ENCODE data around the gene PM20D1. TPM values are rescaled to one million over a fixed set of nuclear protein-coding genes. Genes with fewer than 3 reads are reported as not detected.
A peak's percentile ranks its signal among the peaks of the same experiment; 100 is the strongest.

The PM20D1 gene
- total RNA-seq, 1 experiment from 2014 or later, result 0.37 TPM

DNA sequence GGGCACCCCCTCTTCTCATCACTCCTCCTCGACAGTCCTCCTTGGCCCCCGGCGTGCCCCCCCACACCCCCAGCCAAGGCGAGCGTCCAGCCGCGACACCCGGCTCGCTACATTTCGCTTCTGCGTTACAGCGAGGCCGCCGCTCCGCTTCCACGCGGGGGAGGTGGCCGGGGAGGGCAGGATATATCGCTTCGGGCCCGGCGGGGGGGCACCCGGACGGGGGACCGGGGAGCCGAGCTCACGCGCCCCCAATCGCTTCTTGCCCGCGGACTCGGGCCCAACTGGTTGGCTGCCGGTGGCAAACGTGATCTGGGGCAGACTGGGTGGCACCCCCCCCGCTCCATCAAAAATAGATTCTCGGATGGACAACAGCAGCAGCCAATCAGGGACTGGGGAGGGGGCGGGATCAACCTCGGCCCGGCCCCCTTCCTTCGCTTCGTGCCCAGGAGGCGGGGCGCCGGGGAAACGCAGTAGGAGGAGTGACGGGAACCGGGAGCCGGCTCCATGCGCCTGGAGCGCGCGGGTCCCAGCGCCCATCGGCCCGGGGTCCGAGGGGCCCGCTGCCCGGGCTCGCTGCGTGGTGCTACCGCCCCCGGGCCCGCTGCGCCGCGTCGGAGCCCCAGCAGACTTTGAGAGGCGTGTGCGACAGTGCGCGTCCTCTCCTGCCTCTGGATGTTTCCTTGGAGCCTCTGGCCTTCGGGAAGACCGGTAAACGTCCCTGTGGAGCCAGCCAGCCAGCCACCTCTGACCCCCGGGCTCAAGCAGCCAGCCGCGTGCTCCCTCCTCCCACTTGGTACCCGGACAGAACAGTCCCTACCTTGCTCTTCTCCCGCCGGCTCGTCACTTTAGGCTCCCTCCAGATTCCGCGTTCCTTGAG, 36.8 kb downstream of the PM20D1 start, which contains the start of gene SLC41A1 (continued):
- TF ChIP-seq, protein P1, sequence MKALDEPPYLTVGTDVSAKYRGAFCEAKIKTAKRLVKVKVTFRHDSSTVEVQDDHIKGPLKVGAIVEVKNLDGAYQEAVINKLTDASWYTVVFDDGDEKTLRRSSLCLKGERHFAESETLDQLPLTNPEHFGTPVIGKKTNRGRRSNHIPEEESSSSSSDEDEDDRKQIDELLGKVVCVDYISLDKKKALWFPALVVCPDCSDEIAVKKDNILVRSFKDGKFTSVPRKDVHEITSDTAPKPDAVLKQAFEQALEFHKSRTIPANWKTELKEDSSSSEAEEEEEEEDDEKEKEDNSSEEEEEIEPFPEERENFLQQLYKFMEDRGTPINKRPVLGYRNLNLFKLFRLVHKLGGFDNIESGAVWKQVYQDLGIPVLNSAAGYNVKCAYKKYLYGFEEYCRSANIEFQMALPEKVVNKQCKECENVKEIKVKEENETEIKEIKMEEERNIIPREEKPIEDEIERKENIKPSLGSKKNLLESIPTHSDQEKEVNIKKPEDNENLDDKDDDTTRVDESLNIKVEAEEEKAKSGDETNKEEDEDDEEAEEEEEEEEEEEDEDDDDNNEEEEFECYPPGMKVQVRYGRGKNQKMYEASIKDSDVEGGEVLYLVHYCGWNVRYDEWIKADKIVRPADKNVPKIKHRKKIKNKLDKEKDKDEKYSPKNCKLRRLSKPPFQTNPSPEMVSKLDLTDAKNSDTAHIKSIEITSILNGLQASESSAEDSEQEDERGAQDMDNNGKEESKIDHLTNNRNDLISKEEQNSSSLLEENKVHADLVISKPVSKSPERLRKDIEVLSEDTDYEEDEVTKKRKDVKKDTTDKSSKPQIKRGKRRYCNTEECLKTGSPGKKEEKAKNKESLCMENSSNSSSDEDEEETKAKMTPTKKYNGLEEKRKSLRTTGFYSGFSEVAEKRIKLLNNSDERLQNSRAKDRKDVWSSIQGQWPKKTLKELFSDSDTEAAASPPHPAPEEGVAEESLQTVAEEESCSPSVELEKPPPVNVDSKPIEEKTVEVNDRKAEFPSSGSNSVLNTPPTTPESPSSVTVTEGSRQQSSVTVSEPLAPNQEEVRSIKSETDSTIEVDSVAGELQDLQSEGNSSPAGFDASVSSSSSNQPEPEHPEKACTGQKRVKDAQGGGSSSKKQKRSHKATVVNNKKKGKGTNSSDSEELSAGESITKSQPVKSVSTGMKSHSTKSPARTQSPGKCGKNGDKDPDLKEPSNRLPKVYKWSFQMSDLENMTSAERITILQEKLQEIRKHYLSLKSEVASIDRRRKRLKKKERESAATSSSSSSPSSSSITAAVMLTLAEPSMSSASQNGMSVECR (CRISPR knock-in tag; IDR thresholded peaks at IDR 0.05; ENCODE audit: borderline replicate concordance), result no peak
- TF ChIP-seq JUN (CRISPR knock-in tag; IDR thresholded peaks at IDR 0.05), result peak; percentile 52; the same call in 1 of the 2 replicates
- no peak for TF ChIP-seq ZNF138 (CRISPR knock-in tag; conservative IDR thresholded peaks at IDR 0.05)
- TF ChIP-seq, protein P2, sequence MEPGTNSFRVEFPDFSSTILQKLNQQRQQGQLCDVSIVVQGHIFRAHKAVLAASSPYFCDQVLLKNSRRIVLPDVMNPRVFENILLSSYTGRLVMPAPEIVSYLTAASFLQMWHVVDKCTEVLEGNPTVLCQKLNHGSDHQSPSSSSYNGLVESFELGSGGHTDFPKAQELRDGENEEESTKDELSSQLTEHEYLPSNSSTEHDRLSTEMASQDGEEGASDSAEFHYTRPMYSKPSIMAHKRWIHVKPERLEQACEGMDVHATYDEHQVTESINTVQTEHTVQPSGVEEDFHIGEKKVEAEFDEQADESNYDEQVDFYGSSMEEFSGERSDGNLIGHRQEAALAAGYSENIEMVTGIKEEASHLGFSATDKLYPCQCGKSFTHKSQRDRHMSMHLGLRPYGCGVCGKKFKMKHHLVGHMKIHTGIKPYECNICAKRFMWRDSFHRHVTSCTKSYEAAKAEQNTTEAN (CRISPR knock-in tag; IDR thresholded peaks at IDR 0.05), result no peak; the same call in 1 of the 2 replicates
- TF ChIP-seq SP1 (CRISPR knock-in tag; conservative IDR thresholded peaks at IDR 0.05), result peak; percentile 82
- TF ChIP-seq MYBL2 (CRISPR knock-in tag; IDR thresholded peaks at IDR 0.05), result peak; percentile 30; the same call in 1 of the 2 replicates
- TF ChIP-seq HMGXB4 (CRISPR knock-in tag; IDR thresholded peaks at IDR 0.05), result no peak; the same call in 1 of the 2 replicates
- no peak for TF ChIP-seq FOXJ3 (CRISPR knock-in tag; IDR thresholded peaks at IDR 0.05; ENCODE audit: borderline replicate concordance)
- TF ChIP-seq GRHL2 (CRISPR knock-in tag; IDR thresholded peaks at IDR 0.05; ENCODE audit: insufficient replicate concordance, severe bottlenecking), result no peak
- TF ChIP-seq ZNF416 (CRISPR knock-in tag; IDR thresholded peaks at IDR 0.05), result peak; percentile 80; the same call in 1 of the 2 replicates
- TF ChIP-seq, protein P3, sequence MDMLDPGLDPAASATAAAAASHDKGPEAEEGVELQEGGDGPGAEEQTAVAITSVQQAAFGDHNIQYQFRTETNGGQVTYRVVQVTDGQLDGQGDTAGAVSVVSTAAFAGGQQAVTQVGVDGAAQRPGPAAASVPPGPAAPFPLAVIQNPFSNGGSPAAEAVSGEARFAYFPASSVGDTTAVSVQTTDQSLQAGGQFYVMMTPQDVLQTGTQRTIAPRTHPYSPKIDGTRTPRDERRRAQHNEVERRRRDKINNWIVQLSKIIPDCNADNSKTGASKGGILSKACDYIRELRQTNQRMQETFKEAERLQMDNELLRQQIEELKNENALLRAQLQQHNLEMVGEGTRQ (CRISPR knock-in tag; IDR thresholded peaks at IDR 0.05), result peak; percentile 63
- TF ChIP-seq, protein P4, sequence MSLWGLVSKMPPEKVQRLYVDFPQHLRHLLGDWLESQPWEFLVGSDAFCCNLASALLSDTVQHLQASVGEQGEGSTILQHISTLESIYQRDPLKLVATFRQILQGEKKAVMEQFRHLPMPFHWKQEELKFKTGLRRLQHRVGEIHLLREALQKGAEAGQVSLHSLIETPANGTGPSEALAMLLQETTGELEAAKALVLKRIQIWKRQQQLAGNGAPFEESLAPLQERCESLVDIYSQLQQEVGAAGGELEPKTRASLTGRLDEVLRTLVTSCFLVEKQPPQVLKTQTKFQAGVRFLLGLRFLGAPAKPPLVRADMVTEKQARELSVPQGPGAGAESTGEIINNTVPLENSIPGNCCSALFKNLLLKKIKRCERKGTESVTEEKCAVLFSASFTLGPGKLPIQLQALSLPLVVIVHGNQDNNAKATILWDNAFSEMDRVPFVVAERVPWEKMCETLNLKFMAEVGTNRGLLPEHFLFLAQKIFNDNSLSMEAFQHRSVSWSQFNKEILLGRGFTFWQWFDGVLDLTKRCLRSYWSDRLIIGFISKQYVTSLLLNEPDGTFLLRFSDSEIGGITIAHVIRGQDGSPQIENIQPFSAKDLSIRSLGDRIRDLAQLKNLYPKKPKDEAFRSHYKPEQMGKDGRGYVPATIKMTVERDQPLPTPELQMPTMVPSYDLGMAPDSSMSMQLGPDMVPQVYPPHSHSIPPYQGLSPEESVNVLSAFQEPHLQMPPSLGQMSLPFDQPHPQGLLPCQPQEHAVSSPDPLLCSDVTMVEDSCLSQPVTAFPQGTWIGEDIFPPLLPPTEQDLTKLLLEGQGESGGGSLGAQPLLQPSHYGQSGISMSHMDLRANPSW (CRISPR knock-in tag; conservative IDR thresholded peaks at IDR 0.05; ENCODE audit: low read depth), result no peak
- TF ChIP-seq, protein P5, sequence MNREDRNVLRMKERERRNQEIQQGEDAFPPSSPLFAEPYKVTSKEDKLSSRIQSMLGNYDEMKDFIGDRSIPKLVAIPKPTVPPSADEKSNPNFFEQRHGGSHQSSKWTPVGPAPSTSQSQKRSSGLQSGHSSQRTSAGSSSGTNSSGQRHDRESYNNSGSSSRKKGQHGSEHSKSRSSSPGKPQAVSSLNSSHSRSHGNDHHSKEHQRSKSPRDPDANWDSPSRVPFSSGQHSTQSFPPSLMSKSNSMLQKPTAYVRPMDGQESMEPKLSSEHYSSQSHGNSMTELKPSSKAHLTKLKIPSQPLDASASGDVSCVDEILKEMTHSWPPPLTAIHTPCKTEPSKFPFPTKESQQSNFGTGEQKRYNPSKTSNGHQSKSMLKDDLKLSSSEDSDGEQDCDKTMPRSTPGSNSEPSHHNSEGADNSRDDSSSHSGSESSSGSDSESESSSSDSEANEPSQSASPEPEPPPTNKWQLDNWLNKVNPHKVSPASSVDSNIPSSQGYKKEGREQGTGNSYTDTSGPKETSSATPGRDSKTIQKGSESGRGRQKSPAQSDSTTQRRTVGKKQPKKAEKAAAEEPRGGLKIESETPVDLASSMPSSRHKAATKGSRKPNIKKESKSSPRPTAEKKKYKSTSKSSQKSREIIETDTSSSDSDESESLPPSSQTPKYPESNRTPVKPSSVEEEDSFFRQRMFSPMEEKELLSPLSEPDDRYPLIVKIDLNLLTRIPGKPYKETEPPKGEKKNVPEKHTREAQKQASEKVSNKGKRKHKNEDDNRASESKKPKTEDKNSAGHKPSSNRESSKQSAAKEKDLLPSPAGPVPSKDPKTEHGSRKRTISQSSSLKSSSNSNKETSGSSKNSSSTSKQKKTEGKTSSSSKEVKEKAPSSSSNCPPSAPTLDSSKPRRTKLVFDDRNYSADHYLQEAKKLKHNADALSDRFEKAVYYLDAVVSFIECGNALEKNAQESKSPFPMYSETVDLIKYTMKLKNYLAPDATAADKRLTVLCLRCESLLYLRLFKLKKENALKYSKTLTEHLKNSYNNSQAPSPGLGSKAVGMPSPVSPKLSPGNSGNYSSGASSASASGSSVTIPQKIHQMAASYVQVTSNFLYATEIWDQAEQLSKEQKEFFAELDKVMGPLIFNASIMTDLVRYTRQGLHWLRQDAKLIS (CRISPR knock-in tag; IDR thresholded peaks at IDR 0.05; ENCODE audit: borderline replicate concordance), result no peak; the same call in 1 of the 2 replicates
- TF ChIP-seq ATF6 (CRISPR knock-in tag; IDR thresholded peaks at IDR 0.05), result no peak; the same call in 1 of the 2 replicates
- no peak for TF ChIP-seq ZBTB21 (CRISPR knock-in tag; IDR thresholded peaks at IDR 0.05; ENCODE audit: borderline replicate concordance)
- no peak for TF ChIP-seq ZNF671 (CRISPR knock-in tag; IDR thresholded peaks at IDR 0.05)
- TF ChIP-seq KAT7 (CRISPR knock-in tag; IDR thresholded peaks at IDR 0.05; ENCODE audit: borderline replicate concordance), result peak; percentile 33; the same call in 1 of the 2 replicates
- no peak for TF ChIP-seq OVOL2 (CRISPR knock-in tag; IDR thresholded peaks at IDR 0.05; ENCODE audit: borderline replicate concordance)
- no peak for TF ChIP-seq RORB (CRISPR knock-in tag; IDR thresholded peaks at IDR 0.05)

Measured in WTC11 (cell line).